ENCODE measurements around the gene CEP20. TPM values are rescaled to one million over a fixed set of nuclear protein-coding genes. Genes with fewer than 3 reads are reported as not detected.

The CEP20 gene
- total RNA-seq, 4 donors from 2014 or later = 23.5 to 40.5 (median 30.3) TPM

DNA sequence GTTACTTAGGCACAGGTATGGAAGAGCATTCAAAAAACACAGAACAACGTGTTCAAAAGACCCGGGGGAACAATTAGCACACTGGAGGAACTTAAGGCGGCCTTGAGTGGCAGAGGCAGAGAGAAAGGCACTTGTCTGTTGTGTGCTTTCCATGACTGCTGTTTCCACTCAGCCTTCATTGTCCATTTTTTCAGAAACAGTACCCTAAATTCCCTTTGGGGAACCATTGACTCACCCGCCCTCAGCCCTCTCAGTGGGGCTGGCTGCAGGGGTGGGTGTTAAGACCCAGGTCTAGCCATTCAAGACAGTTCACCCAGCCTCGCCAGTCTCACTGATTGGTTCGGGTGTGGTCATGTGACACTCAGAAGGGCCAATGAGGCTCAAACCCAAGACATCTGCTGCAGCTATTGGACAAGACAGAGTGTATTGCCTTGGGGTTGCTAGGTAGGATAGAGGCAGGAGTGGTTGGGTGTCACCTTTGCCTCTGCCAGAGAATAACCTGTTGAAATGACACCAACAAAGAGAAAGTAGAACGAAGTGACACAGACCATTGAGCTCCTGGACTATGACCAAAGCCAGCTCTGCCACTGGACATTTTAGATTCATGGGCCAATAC, 19.6 kb upstream of the CEP20 start:
- no peak for ATAC-seq (ENCODE audit: low FRiP score)
- TF ChIP-seq, protein P1, sequence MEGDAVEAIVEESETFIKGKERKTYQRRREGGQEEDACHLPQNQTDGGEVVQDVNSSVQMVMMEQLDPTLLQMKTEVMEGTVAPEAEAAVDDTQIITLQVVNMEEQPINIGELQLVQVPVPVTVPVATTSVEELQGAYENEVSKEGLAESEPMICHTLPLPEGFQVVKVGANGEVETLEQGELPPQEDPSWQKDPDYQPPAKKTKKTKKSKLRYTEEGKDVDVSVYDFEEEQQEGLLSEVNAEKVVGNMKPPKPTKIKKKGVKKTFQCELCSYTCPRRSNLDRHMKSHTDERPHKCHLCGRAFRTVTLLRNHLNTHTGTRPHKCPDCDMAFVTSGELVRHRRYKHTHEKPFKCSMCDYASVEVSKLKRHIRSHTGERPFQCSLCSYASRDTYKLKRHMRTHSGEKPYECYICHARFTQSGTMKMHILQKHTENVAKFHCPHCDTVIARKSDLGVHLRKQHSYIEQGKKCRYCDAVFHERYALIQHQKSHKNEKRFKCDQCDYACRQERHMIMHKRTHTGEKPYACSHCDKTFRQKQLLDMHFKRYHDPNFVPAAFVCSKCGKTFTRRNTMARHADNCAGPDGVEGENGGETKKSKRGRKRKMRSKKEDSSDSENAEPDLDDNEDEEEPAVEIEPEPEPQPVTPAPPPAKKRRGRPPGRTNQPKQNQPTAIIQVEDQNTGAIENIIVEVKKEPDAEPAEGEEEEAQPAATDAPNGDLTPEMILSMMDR (IDR thresholded peaks at IDR 0.05) = no peak
- DNase-seq (ENCODE audit: low spot score) = no peak

GRCh38 chr16:15906439-15906838, 18.0 kb upstream of the CEP20 start:
- no peak for ATAC-seq (ENCODE audit: low FRiP score)
- no peak for DNase-seq (ENCODE audit: low spot score)
- TF ChIP-seq, protein P1 (IDR thresholded peaks at IDR 0.05) = no peak

DNA sequence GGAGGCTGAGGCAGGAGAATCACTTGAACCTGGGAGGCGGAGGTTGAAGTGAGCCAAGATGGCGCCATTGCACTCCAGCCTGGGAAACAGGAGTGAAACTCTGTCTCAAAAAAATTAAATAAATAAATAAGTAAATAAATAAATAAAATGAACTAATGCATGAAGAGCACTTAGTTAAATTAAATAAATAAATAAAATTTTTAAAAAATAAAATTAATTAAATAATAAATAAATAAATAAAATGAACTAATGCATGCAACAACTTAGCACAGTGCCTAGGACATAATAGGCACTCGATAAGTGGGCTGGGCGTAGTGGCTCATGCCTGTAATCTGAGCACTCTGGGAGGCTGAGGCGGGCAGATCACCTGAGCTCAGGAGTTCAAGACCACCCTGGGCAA, 15.6 kb upstream of the CEP20 start:
- ATAC-seq (ENCODE audit: low FRiP score) (no peak), DNase-seq (ENCODE audit: low spot score) (no peak)
- TF ChIP-seq, protein P1 (IDR thresholded peaks at IDR 0.05) = no peak

DNA sequence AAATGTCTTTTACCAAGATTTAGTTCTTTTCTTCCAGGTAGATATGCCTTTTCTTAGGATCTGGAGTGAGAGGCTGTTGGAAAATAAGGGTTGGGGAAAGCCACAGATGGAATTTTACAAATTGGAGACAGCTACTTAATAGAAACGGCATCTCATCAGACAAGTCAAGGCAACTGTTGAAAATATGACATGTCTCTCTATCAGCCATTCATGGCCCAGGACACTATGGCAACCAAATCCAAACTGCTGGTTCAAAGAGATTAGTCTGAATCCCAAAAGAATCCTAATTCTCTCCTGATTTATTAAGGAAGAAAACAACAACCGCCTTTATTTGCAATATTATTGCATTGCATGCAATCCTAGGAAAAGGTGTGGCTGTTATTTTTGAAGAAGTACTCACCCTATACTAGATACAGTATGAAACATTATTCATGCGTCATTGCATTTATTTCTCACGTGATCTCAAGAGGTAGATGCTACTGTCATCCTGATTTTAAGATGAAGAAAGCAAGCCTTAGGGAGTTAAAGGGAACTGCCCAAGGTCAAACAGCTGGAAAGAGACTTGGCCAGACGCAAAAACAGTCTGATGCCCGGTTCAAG, 12.6 kb upstream of the CEP20 start:
- TF ChIP-seq, protein P1 (IDR thresholded peaks at IDR 0.05) = no peak
- DNase-seq (ENCODE audit: low spot score) (no peak), ATAC-seq (ENCODE audit: low FRiP score) (peak; percentile 41)

DNA sequence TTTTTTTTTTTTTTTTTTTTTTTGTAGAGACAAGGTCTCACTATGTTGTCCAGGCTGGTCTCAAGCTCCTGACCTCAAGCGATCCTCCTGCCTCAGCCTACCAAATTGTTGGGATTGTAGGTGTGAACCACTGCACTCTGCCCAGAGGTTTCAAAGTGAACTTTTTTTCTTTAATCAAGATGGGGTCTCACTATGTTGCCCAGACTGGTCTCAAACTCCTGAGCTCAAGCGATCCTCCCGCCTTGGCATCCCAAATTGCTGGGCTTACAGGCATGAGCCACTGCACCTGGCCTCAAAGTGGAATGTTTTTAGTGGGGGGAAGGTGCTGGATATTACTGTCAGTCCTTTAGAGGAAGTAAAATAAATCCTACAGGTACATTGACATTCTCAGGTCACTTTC, 12.0 kb upstream of the CEP20 start:
- no peak for DNase-seq (ENCODE audit: low spot score)
- no peak for ATAC-seq (ENCODE audit: low FRiP score)
- TF ChIP-seq, protein P1 (IDR thresholded peaks at IDR 0.05) = no peak

DNA sequence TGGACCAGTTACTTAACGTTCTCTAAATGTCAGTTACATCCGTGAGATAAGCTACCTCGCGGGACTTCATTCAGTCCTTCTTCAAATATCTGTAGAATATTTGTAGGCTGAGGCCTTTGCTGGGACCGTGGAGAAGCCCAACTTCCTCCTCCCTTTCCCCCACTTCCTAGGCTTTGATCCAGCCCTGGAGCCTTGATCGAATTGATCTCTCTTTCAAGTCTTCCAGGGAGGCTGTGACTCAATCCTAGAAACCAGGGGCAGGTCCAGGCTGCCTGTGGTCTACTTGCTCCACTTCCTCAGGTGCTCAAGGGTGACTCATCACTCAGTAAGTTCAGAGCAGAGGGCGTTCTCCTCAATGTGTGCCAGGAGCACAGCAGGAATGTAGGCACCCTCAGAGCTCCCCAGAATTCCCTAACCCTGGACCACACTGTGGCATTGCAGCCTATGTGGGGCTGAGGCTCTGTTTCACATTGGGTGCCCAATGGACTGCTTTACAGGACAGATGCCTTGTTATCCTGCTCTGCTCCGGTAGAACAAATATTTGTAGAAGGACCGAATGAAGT, 11.2 kb upstream of the CEP20 start:
- TF ChIP-seq, protein P1 (IDR thresholded peaks at IDR 0.05) = no peak
- peak; percentile 94 for ATAC-seq (ENCODE audit: low FRiP score)
- peak; percentile 25 for DNase-seq (ENCODE audit: low spot score)

- no peak for ATAC-seq (ENCODE audit: low FRiP score)
- no peak for DNase-seq (ENCODE audit: low spot score)
- TF ChIP-seq, protein P1 (IDR thresholded peaks at IDR 0.05) = no peak
These were observed 10.3 kb upstream of the CEP20 start for GRCh38 chr16:15898654-15899053.
